Measurements from ENCODE around the gene USP46. TPM values are rescaled to one million over a fixed set of nuclear protein-coding genes. Genes with fewer than 3 reads are reported as not detected.

The USP46 gene
- total and polyA plus RNA-seq, 4 experiments from 2014 or later = 6.4 to 26.9 (median 18.9) TPM

GRCh38 chr4:52600275-52600674 is 58.8 kb downstream of the USP46 start:
- Histone ChIP-seq H3K27me3 (ENCODE audit: insufficient read depth, low read length) (no peaks in the 10 kb centered on the region), H3K36me3 (ENCODE audit: insufficient read depth, low read length) (peaks cover 14% of the 10 kb centered on the region), H3K9me3 (ENCODE audit: control insufficient read depth in 1 of 2, low read length in 2 of 2) (no peaks in the 10 kb centered on the region), H3K4me3 (ENCODE audit: low read length in 2 of 2) (no peak overlapping the region), H3K27ac (ENCODE audit: low read depth, low read length) (no peak overlapping the region), H3K4me1 (ENCODE audit: insufficient read depth, low read length) (no peaks in the 10 kb centered on the region)
- no peak for DNase-seq
- Mint-ChIP-seq H3K36me3 (peaks cover 72 to 74% of the 10 kb centered on the region in 2 donors), H3K9me3 (no peaks in the 10 kb centered on the region), H3K27ac (peak overlapping the region in 1 of 7 donors; percentile 9), H3K27me3 (no peaks in the 10 kb centered on the region), H3K4me1 (no peaks in the 10 kb centered on the region), H3K4me3 (no peak overlapping the region)
- intact Hi-C loops (cut with micrococcal nuclease) = no loop called here
- ChIA-PET CTCF (ENCODE audit: partially characterized antibody) (interaction anchor here (3.4 kb wide), 1 partner anchor 12 kb away, joined by 12 read pairs; no protein-coding TSS in a partner anchor), POLR2A (ENCODE audit: partially characterized antibody) (interaction anchor here (0.6 kb wide), 1 partner anchor 51 kb away, joined by 4 read pairs; no protein-coding TSS in a partner anchor)

GRCh38 chr4:52595001-52595400 is 64.1 kb downstream of the USP46 start:
- intact Hi-C loops (cut with micrococcal nuclease) = no loop called here
- H3K9me3 ChIP-seq (ENCODE audit: control insufficient read depth in 1 of 2, low read length in 2 of 2) = no peaks in the 10 kb centered on the region
- H3K27ac ChIP-seq (ENCODE audit: low read depth, low read length) = no peak overlapping the region
- no peak overlapping the region for H3K4me3 ChIP-seq (ENCODE audit: low read length in 2 of 2)
- H3K27me3 ChIP-seq (ENCODE audit: insufficient read depth, low read length) = no peaks in the 10 kb centered on the region
- Mint-ChIP-seq H3K4me1 (peaks cover 4 to 11% (median 6%) of the 10 kb centered on the region in 4 donors), H3K9me3 (peaks cover 0 to 2% (median 0%) of the 10 kb centered on the region in 8 donors), H3K27me3 (no peaks in the 10 kb centered on the region), H3K36me3 (peaks cover 49 to 58% of the 10 kb centered on the region in 2 donors), H3K4me3 (no peak overlapping the region), H3K27ac (no peak overlapping the region)
- H3K4me1 ChIP-seq (ENCODE audit: insufficient read depth, low read length) = peaks cover 5% of the 10 kb centered on the region
- no peak for DNase-seq
- ChIA-PET CTCF (ENCODE audit: partially characterized antibody) (no interaction called here), POLR2A (ENCODE audit: partially characterized antibody) (interaction anchor here (0.6 kb wide), 1 partner anchor 15 kb away, joined by 3 read pairs; no protein-coding TSS in a partner anchor)
- H3K36me3 ChIP-seq (ENCODE audit: insufficient read depth, low read length) = peaks cover 9% of the 10 kb centered on the region

GRCh38 chr4:52592287-52592686 is 66.8 kb downstream of the USP46 start:
- CTCF ChIA-PET (ENCODE audit: partially characterized antibody) = interaction anchor here (0.9 to 1.9 kb wide), 3 partner anchors 47 to 74 kb away, joined by 3 to 5 read pairs (median 5); no protein-coding TSS in a partner anchor

GRCh38 chr4:52588771-52589591 is 70.1 kb downstream of the USP46 start:
- Histone ChIP-seq H3K27me3 (ENCODE audit: insufficient read depth, low read length) (no peaks in the 10 kb centered on the region), H3K9me3 (ENCODE audit: control insufficient read depth in 1 of 2, low read length in 2 of 2) (no peaks in the 10 kb centered on the region), H3K4me1 (ENCODE audit: insufficient read depth, low read length) (peaks cover 30% of the 10 kb centered on the region), H3K36me3 (ENCODE audit: insufficient read depth, low read length) (no peaks in the 10 kb centered on the region), H3K27ac (ENCODE audit: low read depth, low read length) (no peak overlapping the region), H3K4me3 (ENCODE audit: low read length in 2 of 2) (no peak overlapping the region)
- Mint-ChIP-seq H3K27ac (peak overlapping the region; percentile 83 to 95 (median 88)), H3K27me3 (peaks cover 0 to 2% of the 10 kb centered on the region in 2 donors), H3K4me1 (peaks cover 28 to 40% (median 35%) of the 10 kb centered on the region in 4 donors), H3K9me3 (peaks cover 0 to 2% (median 0%) of the 10 kb centered on the region in 8 donors), H3K4me3 (peak overlapping the region in 7 of 8 donors; percentile 1 to 72 (median 40)), H3K36me3 (peaks cover 2 to 10% of the 10 kb centered on the region in 2 donors)
- DNase-seq = peak; percentile 53 to 81 (median 60)
- CTCF ChIA-PET (ENCODE audit: partially characterized antibody) = interaction anchor here (0.9 to 4.5 kb wide), 14 partner anchors 7 to 399 kb away, joined by 3 to 22 read pairs (median 4); no protein-coding TSS in a partner anchor
- POLR2A ChIA-PET (ENCODE audit: partially characterized antibody) = interaction anchor here (0.7 to 4.3 kb wide), 7 partner anchors 29 to 134 kb away, joined by 3 to 19 read pairs (median 5); partner anchors contain the start of gene USP46
- intact Hi-C loops (cut with micrococcal nuclease) = loop anchor here (1.0 kb wide), 2 partner anchors 70 to 394 kb away; partner anchors contain the start of gene USP46

More at GRCh38 chr4:52592287-52592686, 66.8 kb downstream of the USP46 start:
- peaks cover 26 to 37% of the 10 kb centered on the region in 2 donors for H3K36me3 Mint-ChIP-seq
- intact Hi-C loops (cut with micrococcal nuclease) = no loop called here
- POLR2A ChIA-PET (ENCODE audit: partially characterized antibody) = no interaction called here
- H3K9me3 Mint-ChIP-seq = peaks cover 0 to 2% (median 0%) of the 10 kb centered on the region in 8 donors
- H3K4me1 Mint-ChIP-seq = peaks cover 28 to 38% (median 33%) of the 10 kb centered on the region in 4 donors
- Histone ChIP-seq H3K9me3 (ENCODE audit: control insufficient read depth in 1 of 2, low read length in 2 of 2) (no peaks in the 10 kb centered on the region), H3K36me3 (ENCODE audit: insufficient read depth, low read length) (peaks cover 4% of the 10 kb centered on the region), H3K4me1 (ENCODE audit: insufficient read depth, low read length) (peaks cover 30% of the 10 kb centered on the region), H3K4me3 (ENCODE audit: low read length in 2 of 2) (no peak overlapping the region), H3K27me3 (ENCODE audit: insufficient read depth, low read length) (no peaks in the 10 kb centered on the region), H3K27ac (ENCODE audit: low read depth, low read length) (no peak overlapping the region)
- DNase-seq = no peak
- H3K27ac Mint-ChIP-seq = peak overlapping the region in 5 of 7 donors; percentile 7 to 84 (median 25)
- H3K27me3 Mint-ChIP-seq = no peaks in the 10 kb centered on the region
- no peak overlapping the region for H3K4me3 Mint-ChIP-seq

- POLR2A ChIA-PET (ENCODE audit: partially characterized antibody) = interaction anchor here (1.0 to 4.3 kb wide), 6 partner anchors 61 to 134 kb away, joined by 3 to 19 read pairs (median 5); partner anchors contain the start of gene USP46
- Histone ChIP-seq H3K27ac (ENCODE audit: low read depth, low read length) (no peak overlapping the region), H3K27me3 (ENCODE audit: insufficient read depth, low read length) (no peaks in the 10 kb centered on the region), H3K4me3 (ENCODE audit: low read length in 2 of 2) (no peak overlapping the region), H3K36me3 (ENCODE audit: insufficient read depth, low read length) (no peaks in the 10 kb centered on the region), H3K4me1 (ENCODE audit: insufficient read depth, low read length) (peaks cover 30% of the 10 kb centered on the region), H3K9me3 (ENCODE audit: control insufficient read depth in 1 of 2, low read length in 2 of 2) (no peaks in the 10 kb centered on the region)
- peak in 3 of 5 donors; percentile 6 to 32 (median 12) for DNase-seq
- Mint-ChIP-seq H3K4me1 (peaks cover 28 to 40% (median 35%) of the 10 kb centered on the region in 4 donors), H3K27ac (peak overlapping the region; percentile 80 to 95 (median 85)), H3K27me3 (peaks cover 0 to 2% of the 10 kb centered on the region in 2 donors), H3K36me3 (peaks cover 2 to 9% of the 10 kb centered on the region in 2 donors), H3K4me3 (peak overlapping the region in 4 of 8 donors; percentile 5 to 57 (median 23)), H3K9me3 (peaks cover 0 to under 1% (median 0%) of the 10 kb centered on the region in 8 donors)
- intact Hi-C loops (cut with micrococcal nuclease) = loop anchor here (1.0 kb wide), 2 partner anchors 71 to 395 kb away; partner anchors contain the start of gene USP46
- CTCF ChIA-PET (ENCODE audit: partially characterized antibody) = interaction anchor here (0.7 to 4.5 kb wide), 20 partner anchors 8 to 400 kb away, joined by 3 to 22 read pairs (median 4); no protein-coding TSS in a partner anchor
Measured at GRCh38 chr4:52588097-52588496, 71.0 kb downstream of the USP46 start.

- Histone ChIP-seq H3K9me3 (ENCODE audit: control insufficient read depth in 1 of 2, low read length in 2 of 2) (no peaks in the 10 kb centered on the region), H3K27ac (ENCODE audit: low read depth, low read length) (no peak overlapping the region), H3K4me3 (ENCODE audit: low read length in 2 of 2) (no peak overlapping the region), H3K27me3 (ENCODE audit: insufficient read depth, low read length) (peaks cover 4% of the 10 kb centered on the region), H3K36me3 (ENCODE audit: insufficient read depth, low read length) (no peaks in the 10 kb centered on the region), H3K4me1 (ENCODE audit: insufficient read depth, low read length) (peaks cover 30% of the 10 kb centered on the region)
- peaks cover 0 to 2% of the 10 kb centered on the region in 2 donors for H3K27me3 Mint-ChIP-seq
- DNase-seq = no peak
- H3K36me3 Mint-ChIP-seq = no peaks in the 10 kb centered on the region
- H3K9me3 Mint-ChIP-seq = no peaks in the 10 kb centered on the region
- H3K4me3 Mint-ChIP-seq = no peak overlapping the region
- intact Hi-C loops (cut with micrococcal nuclease) = no loop called here
- CTCF ChIA-PET (ENCODE audit: partially characterized antibody) = interaction anchor here (1.5 kb wide), 1 partner anchor 127 kb away, joined by 3 read pairs; no protein-coding TSS in a partner anchor
- peaks cover 28 to 39% (median 35%) of the 10 kb centered on the region in 4 donors for H3K4me1 Mint-ChIP-seq
- POLR2A ChIA-PET (ENCODE audit: partially characterized antibody) = no interaction called here
- H3K27ac Mint-ChIP-seq = peak overlapping the region in 2 of 7 donors; percentile 39 to 73
Measured at GRCh38 chr4:52586069-52586468, 73.0 kb downstream of the USP46 start.
